HG02981 (cell line): Measurements from ENCODE around the gene NLE1.
"Not testable (repeated sequence)": the region's sequence is repeated elsewhere in the genome, so short reads cannot be mapped to it uniquely, and the experiment has no call there.

ENCODE experiments used
- ATAC-seq: cut with Tn5 transposase; IDR thresholded peaks from one replicate; pipeline ENCODE4 v1.9.1; 2021; ENCODE audit warnings: mild to moderate bottlenecking, moderate library complexity; ENCODE audit not compliant: unreplicated experiment

Gene NLE1

GRCh38 chr17:35129973-35130351 lies 12.1 kb downstream of the NLE1 start:
- ATAC-seq = no peak

- ATAC-seq = no peak
Measured at GRCh38 chr17:35129154-35129972, 12.7 kb downstream of the NLE1 start.

GRCh38 chr17:35127751-35128514 lies 14.2 kb downstream of the NLE1 start:
- ATAC-seq = no peak

GRCh38 chr17:35121315-35121714 lies 20.8 kb downstream of the NLE1 start, which contains the start of gene FNDC8:
TSS of gene FNDC8 (plus strand) at chr17:35121615. CDS start at chr17:35121694, 79 bp downstream.
- no peak for ATAC-seq

GRCh38 chr17:35119370-35120165 lies 22.5 kb downstream of the NLE1 start, which contains the start of gene RAD51D:
TSS of gene RAD51D (minus strand) at chr17:35119860. CDS start at chr17:35119613, 247 bp downstream.
- peak; percentile 77 for ATAC-seq

GRCh38 chr17:35117984-35118383 lies 24.1 kb downstream of the NLE1 start:
- ATAC-seq = no peak

GRCh38 chr17:35116845-35117244 lies 25.3 kb downstream of the NLE1 start:
- no peak for ATAC-seq

- not testable (repeated sequence) for ATAC-seq
Measured at GRCh38 chr17:35110791-35111190, 31.3 kb downstream of the NLE1 start.

GRCh38 chr17:35104844-35105450 lies 37.2 kb downstream of the NLE1 start:
- ATAC-seq = no peak

GRCh38 chr17:35103271-35103670 lies 38.8 kb downstream of the NLE1 start:
- no peak for ATAC-seq

GRCh38 chr17:35101725-35102124 lies 40.4 kb downstream of the NLE1 start:
- no peak for ATAC-seq

- no peak for ATAC-seq
Measured at GRCh38 chr17:35101036-35101435, 41.1 kb downstream of the NLE1 start.

GRCh38 chr17:35099908-35100307 lies 42.2 kb downstream of the NLE1 start:
- ATAC-seq = no peak

GRCh38 chr17:35097776-35098175 lies 44.3 kb downstream of the NLE1 start:
- ATAC-seq = no peak

- no peak for ATAC-seq
Measured at GRCh38 chr17:35095741-35096140, 46.4 kb downstream of the NLE1 start.

GRCh38 chr17:35094902-35095301 lies 47.2 kb downstream of the NLE1 start:
- no peak for ATAC-seq

- ATAC-seq = not testable (repeated sequence)
Measured at GRCh38 chr17:35090707-35091106, 51.4 kb downstream of the NLE1 start.

- ATAC-seq = peak; percentile 19
Measured at GRCh38 chr17:35089586-35090296, 52.4 kb downstream of the NLE1 start.

GRCh38 chr17:35088881-35089585 lies 53.1 kb downstream of the NLE1 start:
- ATAC-seq = peak; percentile 75
